ENCODE data around the gene DGKB.

- TF ChIP-seq POLR2A (IDR thresholded peaks at IDR 0.05) = no peak
- no peak for TF ChIP-seq CTCF (IDR thresholded peaks at IDR 0.05)
These were observed 483.9 kb downstream of the DGKB start for GRCh38 chr7:14418633-14419032.

All from sigmoid colon (tissue), 3 donors.